Lower lobe of right lung (tissue), 2 donors: Measurements from ENCODE around the gene DIP2B. TPM values are rescaled to one million over a fixed set of nuclear protein-coding genes. Genes with fewer than 3 reads are reported as not detected.

Source experiments
- ATAC-seq, 2 donors: fragments of 200-7000 bp; cut with Tn5 transposase; one replicate each; pipeline ENCODE4 v1.9.1; 2020 to 2022; ENCODE audit warnings: mild to moderate bottlenecking in 2 of 2, moderate library complexity in 2 of 2
- DNase-seq: peaks from one replicate; pipeline ENCODE4 v3.0.0-alpha.2; 2020
- H3K27ac ChIP-seq: fragments of 200-600 bp; one replicate; pipeline ENCODE4 v1.8.0; 2022
- H3K27me3 ChIP-seq: fragments of 200-600 bp; one replicate; pipeline ENCODE4 v1.8.0; 2022; ENCODE audit warnings: low read depth
- H3K36me3 ChIP-seq: fragments of 200-600 bp; one replicate; pipeline ENCODE4 v1.8.0; 2022; ENCODE audit warnings: mild to moderate bottlenecking
- H3K4me1 ChIP-seq: fragments of 200-600 bp; one replicate; pipeline ENCODE4 v1.8.0; 2022
- H3K4me3 ChIP-seq: fragments of 200-600 bp; one replicate; pipeline ENCODE4 v1.8.0; 2022; ENCODE audit warnings: mild to moderate bottlenecking
- H3K9me3 ChIP-seq: fragments of 200-600 bp; one replicate; pipeline ENCODE4 v1.8.0; 2022
- intact Hi-C: fragments of 100-400 bp; cut with DNase I; formaldehyde crosslinking; loops from one replicate; pipeline ENCODE4 v1.11.0; 2022
- total RNA-seq: library from RNA; stranded (reverse); fragmentation: NEBNext Ultra II Directional; extraction: Animal tissue kit (Norgen Biotek cat#: 25700); gene quantifications from one replicate; pipeline ENCODE4 v1.2.1, GENCODE V29; 2021
- TF ChIP-seq, protein P1 (sequence below): fragments of 200-600 bp; IDR thresholded peaks from one replicate; pipeline ENCODE4 v1.8.0; 2022; ENCODE audit warnings: antibody characterized with exemption, mild to moderate bottlenecking
- donor health status: DM: no; HTN: yes; CAD: no; lungs with severe emphysema.

The DIP2B gene
- total RNA-seq, 1 donor from 2014 or later: 32.8 TPM

DNA sequence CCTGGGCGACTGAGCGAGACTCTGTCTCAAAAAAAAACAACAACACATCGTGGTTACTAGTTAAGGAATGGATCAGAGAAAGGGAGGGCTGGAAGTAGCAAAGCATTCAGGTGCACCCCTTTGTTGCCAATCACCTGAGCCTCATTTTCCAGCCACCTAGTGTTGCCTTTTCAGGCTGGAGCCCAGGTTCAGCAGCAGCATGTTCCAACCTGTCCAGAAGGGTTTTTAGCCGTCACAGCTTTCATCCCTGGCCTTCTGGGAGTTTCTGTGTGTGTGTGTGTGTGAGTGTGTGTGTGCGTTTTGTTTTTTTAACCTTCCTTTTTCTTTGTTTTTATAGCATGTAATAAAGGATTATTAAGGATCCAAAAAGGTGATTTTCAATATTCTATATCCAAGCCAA lies 138.0 kb downstream of the DIP2B start:
- TF ChIP-seq, protein P1, sequence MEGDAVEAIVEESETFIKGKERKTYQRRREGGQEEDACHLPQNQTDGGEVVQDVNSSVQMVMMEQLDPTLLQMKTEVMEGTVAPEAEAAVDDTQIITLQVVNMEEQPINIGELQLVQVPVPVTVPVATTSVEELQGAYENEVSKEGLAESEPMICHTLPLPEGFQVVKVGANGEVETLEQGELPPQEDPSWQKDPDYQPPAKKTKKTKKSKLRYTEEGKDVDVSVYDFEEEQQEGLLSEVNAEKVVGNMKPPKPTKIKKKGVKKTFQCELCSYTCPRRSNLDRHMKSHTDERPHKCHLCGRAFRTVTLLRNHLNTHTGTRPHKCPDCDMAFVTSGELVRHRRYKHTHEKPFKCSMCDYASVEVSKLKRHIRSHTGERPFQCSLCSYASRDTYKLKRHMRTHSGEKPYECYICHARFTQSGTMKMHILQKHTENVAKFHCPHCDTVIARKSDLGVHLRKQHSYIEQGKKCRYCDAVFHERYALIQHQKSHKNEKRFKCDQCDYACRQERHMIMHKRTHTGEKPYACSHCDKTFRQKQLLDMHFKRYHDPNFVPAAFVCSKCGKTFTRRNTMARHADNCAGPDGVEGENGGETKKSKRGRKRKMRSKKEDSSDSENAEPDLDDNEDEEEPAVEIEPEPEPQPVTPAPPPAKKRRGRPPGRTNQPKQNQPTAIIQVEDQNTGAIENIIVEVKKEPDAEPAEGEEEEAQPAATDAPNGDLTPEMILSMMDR: no peak
- no peaks in the 10 kb centered on the region for H3K27me3 ChIP-seq
- H3K9me3 ChIP-seq: no peaks in the 10 kb centered on the region
- H3K4me1 ChIP-seq: peaks cover under 1% of the 10 kb centered on the region
- intact Hi-C loops: no loop called here
- H3K36me3 ChIP-seq: peaks cover 20% of the 10 kb centered on the region
- no peak overlapping the region for H3K27ac ChIP-seq
- H3K4me3 ChIP-seq: no peak overlapping the region
- DNase-seq (no peak), ATAC-seq (no peak)

DNA sequence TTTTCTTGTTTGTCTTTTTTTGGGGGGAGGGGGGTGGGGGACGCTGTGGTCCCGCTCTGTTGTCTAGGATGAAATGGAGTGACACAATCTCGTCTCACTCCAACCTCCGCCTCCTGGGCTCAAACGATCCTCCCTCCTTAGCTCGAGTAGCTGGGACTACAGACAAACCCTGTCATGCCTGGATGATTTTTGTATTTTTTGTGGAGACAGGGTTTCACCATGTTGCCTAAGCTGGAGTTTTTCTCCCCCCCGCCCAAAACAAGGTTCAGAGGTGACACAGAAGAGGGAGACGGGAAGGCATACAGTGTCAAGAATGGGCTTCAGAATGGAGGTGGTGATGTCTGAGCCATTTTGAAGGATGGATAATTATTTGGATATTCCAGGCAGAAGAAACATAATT lies 142.2 kb downstream of the DIP2B start:
- Histone ChIP-seq H3K9me3 (no peaks in the 10 kb centered on the region), H3K36me3 (peaks cover 6% of the 10 kb centered on the region), H3K27ac (no peak overlapping the region), H3K4me3 (no peak overlapping the region), H3K27me3 (no peaks in the 10 kb centered on the region), H3K4me1 (no peaks in the 10 kb centered on the region)
- TF ChIP-seq, protein P1: no peak
- intact Hi-C loops: no loop called here
- ATAC-seq: no peak
- DNase-seq: no peak

DNA sequence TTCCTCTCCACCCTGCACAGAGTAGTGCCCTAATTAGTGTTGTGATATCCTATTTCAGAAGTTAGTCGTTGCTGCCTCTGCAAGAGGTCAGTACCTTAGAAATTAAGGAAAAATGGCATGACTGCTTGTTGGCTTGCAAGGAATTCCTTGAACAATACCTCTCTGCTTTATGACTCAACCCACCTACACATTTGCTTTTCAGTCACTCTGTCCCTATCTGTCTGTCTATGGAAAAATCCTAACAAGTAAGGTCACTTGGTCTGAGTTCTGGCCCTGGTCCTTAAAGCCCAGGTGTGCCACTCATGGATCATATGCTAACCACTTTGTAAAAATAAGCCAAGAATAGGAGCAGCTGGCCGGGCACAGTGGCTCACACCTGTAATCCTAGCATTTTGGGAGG lies 142.7 kb downstream of the DIP2B start:
- H3K4me1 ChIP-seq: no peaks in the 10 kb centered on the region
- H3K9me3 ChIP-seq: no peaks in the 10 kb centered on the region
- no peak for DNase-seq
- no peaks in the 10 kb centered on the region for H3K27me3 ChIP-seq
- TF ChIP-seq, protein P1: no peak
- H3K4me3 ChIP-seq: no peak overlapping the region
- no peak overlapping the region for H3K27ac ChIP-seq
- ATAC-seq: no peak
- H3K36me3 ChIP-seq: peaks cover 1% of the 10 kb centered on the region
- intact Hi-C loops: no loop called here

DNA sequence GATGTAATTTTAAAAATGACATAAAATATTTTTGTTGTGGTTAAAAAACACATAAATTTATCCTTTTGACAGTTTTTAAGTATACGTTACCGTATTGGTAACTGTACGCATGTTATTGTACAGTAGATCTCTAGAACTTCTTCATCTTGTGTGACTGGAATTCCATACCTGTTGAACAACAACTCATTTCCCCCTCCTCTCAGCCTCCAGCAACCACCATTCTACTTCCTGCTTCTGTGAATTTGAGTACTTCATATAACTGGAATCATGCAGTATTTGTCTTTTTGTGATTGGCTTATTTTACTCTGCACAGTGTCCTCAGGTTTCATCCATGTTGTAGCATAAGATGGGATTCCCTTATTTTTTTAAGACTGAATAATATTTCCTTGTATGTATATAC lies 145.5 kb downstream of the DIP2B start:
- H3K4me3 ChIP-seq: no peak overlapping the region
- ATAC-seq: no peak
- H3K9me3 ChIP-seq: no peaks in the 10 kb centered on the region
- TF ChIP-seq, protein P1: no peak
- intact Hi-C loops: no loop called here
- no peaks in the 10 kb centered on the region for H3K4me1 ChIP-seq
- H3K36me3 ChIP-seq: no peaks in the 10 kb centered on the region
- no peaks in the 10 kb centered on the region for H3K27me3 ChIP-seq
- no peak for DNase-seq
- H3K27ac ChIP-seq: no peak overlapping the region

DNA sequence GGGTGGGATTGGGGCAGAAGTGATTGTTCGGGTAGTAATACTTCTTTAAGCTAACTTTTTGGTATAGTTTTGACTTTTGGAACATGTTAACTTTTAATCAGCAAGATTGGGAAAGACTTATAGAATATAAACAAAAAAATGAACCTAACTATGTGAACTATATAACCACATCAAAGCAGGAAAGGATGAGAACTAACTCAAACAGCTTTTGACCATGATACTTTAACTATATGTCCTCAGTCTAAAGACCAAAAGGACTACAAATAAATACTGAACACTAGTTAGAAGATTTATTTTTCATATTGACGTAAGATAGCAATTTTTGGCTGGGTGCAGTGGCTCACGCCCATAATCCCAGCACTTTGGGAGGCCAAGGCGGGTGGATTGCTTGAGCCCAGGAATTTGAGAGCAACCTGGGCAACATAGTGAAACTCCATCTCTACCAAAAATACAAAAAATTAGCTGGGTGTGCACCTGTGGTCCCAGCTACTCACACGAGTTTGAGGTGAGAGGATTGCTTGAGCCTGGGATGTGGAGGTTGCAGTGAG lies 150.7 kb downstream of the DIP2B start:
- no peaks in the 10 kb centered on the region for H3K27me3 ChIP-seq
- intact Hi-C loops: no loop called here
- H3K4me1 ChIP-seq: no peaks in the 10 kb centered on the region
- H3K36me3 ChIP-seq: no peaks in the 10 kb centered on the region
- H3K4me3 ChIP-seq: no peak overlapping the region
- no peak overlapping the region for H3K27ac ChIP-seq
- DNase-seq: no peak
- TF ChIP-seq, protein P1: no peak
- H3K9me3 ChIP-seq: no peaks in the 10 kb centered on the region
- no peak for ATAC-seq

DNA sequence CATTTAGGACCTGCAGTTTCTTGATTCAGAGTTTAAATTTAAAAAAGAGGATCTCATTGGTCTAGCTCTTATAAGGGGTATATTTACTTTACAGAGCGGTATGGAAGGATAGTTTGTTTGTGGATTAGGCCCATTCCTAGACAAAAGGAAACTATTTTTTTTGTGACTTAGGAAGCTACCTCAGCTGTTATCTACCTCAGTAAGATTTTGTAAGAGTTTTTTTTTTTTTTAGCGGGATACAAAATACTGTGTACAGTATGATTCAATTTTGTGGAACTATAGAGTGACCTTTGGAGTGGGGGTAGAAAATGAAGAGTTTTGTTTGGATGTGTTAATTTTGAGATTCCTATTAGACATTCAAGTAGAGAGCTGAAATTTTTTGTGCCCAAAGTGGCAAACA lies 154.5 kb downstream of the DIP2B start:
- no peak for ATAC-seq
- Histone ChIP-seq H3K9me3 (no peaks in the 10 kb centered on the region), H3K36me3 (peaks cover 12% of the 10 kb centered on the region), H3K4me3 (no peak overlapping the region), H3K27ac (no peak overlapping the region), H3K4me1 (no peaks in the 10 kb centered on the region), H3K27me3 (no peaks in the 10 kb centered on the region)
- TF ChIP-seq, protein P1: no peak
- intact Hi-C loops: no loop called here
- DNase-seq: no peak
